DND-41 (cell line): ENCODE measurements around the gene COMMD9.

Experiments
- ATAC-seq: fragments of 200-7000 bp; cut with Tn5 transposase; 3 replicates; pipeline ENCODE4 v1.9.1; 2021; ENCODE audit warnings: low read depth; ENCODE audit not compliant: insufficient read depth
- DNase-seq: peaks from one replicate; pipeline ENCODE4 v3.0.0-alpha.2; 2020
- H2AFZ ChIP-seq: 2 replicates; pipeline ENCODE4 v1.6.0; 2012; ENCODE audit warnings: low read depth, low read length
- H3K27ac ChIP-seq: 2 replicates; pipeline ENCODE4 v1.5.1; 2012; ENCODE audit warnings: low read length, inconsistent platforms
- H3K27me3 ChIP-seq: fragments of 200-600 bp; sonication (generic); 2 replicates; pipeline ENCODE4 v1.6.0; 2012; ENCODE audit warnings: low read length, mild to moderate bottlenecking, inconsistent platforms; ENCODE audit not compliant: insufficient read depth, poor library complexity
- H3K36me3 ChIP-seq: 2 replicates; pipeline ENCODE4 v1.5.1; 2012; ENCODE audit warnings: low read length, inconsistent platforms; ENCODE audit not compliant: insufficient read depth
- H3K4me1 ChIP-seq: 2 replicates; pipeline ENCODE4 v1.5.1; 2012; ENCODE audit warnings: mild to moderate bottlenecking, low read length; ENCODE audit not compliant: insufficient read depth
- H3K4me2 ChIP-seq: 2 replicates; pipeline ENCODE4 v1.6.0; 2012; ENCODE audit warnings: mild to moderate bottlenecking, moderate library complexity, low read length, inconsistent platforms; ENCODE audit not compliant: insufficient read depth
- H3K4me3 ChIP-seq, 2 experiments: fragments of 200-600 bp in 1 of 2; shearing (Covaris generic) in 1 of 2; 2 replicates each; pipeline ENCODE4 v1.5.1; 2012 to 2016; ENCODE audit warnings: inconsistent platforms in 2 of 2, low read length in 2 of 2, mild to moderate bottlenecking in 2 of 2, low read depth in 1 of 2, moderate library complexity in 1 of 2
- H3K79me2 ChIP-seq: 2 replicates; pipeline ENCODE4 v1.6.0; 2012; ENCODE audit warnings: low read length, inconsistent platforms; ENCODE audit not compliant: insufficient read depth
- H3K9ac ChIP-seq: 2 replicates; pipeline ENCODE4 v1.6.0; 2012; ENCODE audit warnings: low read depth, mild to moderate bottlenecking, inconsistent platforms, low read length, moderate library complexity
- H3K9me3 ChIP-seq: 2 replicates; pipeline ENCODE4 v1.5.1; 2012; ENCODE audit warnings: low read length, moderate library complexity, mild to moderate bottlenecking, inconsistent platforms; ENCODE audit not compliant: insufficient read depth, severe bottlenecking
- H4K20me1 ChIP-seq: 2 replicates; pipeline ENCODE4 v1.6.0; 2012; ENCODE audit warnings: low read length; ENCODE audit not compliant: insufficient read depth
- CTCF ChIP-seq: IDR thresholded peaks from 2 replicates; pipeline ENCODE4 v1.5.1; 2012; ENCODE audit warnings: borderline replicate concordance, low read length, moderate library complexity, mild to moderate bottlenecking; ENCODE audit not compliant: poor library complexity, severe bottlenecking; ENCODE audit errors: extremely low read depth
- EZH2 ChIP-seq: IDR thresholded peaks from 3 replicates; pipeline ENCODE4 v1.6.1; 2012; ENCODE audit warnings: borderline replicate concordance, low read depth, mild to moderate bottlenecking, moderate library complexity, low read length, inconsistent platforms; ENCODE audit not compliant: severe bottlenecking

The COMMD9 gene

GRCh38 chr11:36268337-36268985 is 20.8 kb downstream of the COMMD9 start:
- no peak overlapping the region for H2AFZ ChIP-seq
- H3K4me2 ChIP-seq: no peak overlapping the region
- ATAC-seq: no peak
- TF ChIP-seq CTCF (no peak), EZH2 (no peak)
- no peaks in the 10 kb centered on the region for H3K79me2 ChIP-seq
- H3K4me1 ChIP-seq: no peaks in the 10 kb centered on the region
- H4K20me1 ChIP-seq: no peaks in the 10 kb centered on the region
- no peak overlapping the region for H3K9ac ChIP-seq
- H3K27ac ChIP-seq: no peak overlapping the region
- H3K36me3 ChIP-seq: peaks cover 19% of the 10 kb centered on the region; the same call in 1 of the 2 replicates
- H3K4me3 ChIP-seq: no peak overlapping the region
- DNase-seq: no peak
- H3K27me3 ChIP-seq: no peaks in the 10 kb centered on the region
- H3K9me3 ChIP-seq: no peaks in the 10 kb centered on the region

GRCh38 chr11:36266767-36267166 is 22.5 kb downstream of the COMMD9 start:
- Histone ChIP-seq H3K4me2 (no peak overlapping the region), H2AFZ (no peak overlapping the region), H3K36me3 (0 out of 2 replicates have a peak, but pooled peaks cover 5% of the 10 kb centered on the region), H3K4me1 (no peaks in the 10 kb centered on the region), H3K9ac (no peak overlapping the region), H3K79me2 (no peaks in the 10 kb centered on the region), H3K27ac (no peak overlapping the region), H3K4me3 (no peak overlapping the region), H4K20me1 (no peaks in the 10 kb centered on the region), H3K27me3 (no peaks in the 10 kb centered on the region), H3K9me3 (no peaks in the 10 kb centered on the region)
- DNase-seq (no peak), ATAC-seq (no peak)
- TF ChIP-seq EZH2 (no peak), CTCF (no peak)

- DNase-seq: peak; percentile 54
Observed at GRCh38 chr11:36265793-36266628, 23.2 kb downstream of the COMMD9 start.

More at GRCh38 chr11:36265793-36266628, 23.2 kb downstream of the COMMD9 start:
- Histone ChIP-seq H3K4me2 (no peak overlapping the region), H3K9ac (no peak overlapping the region), H3K27ac (no peak overlapping the region), H3K79me2 (no peaks in the 10 kb centered on the region), H3K27me3 (no peaks in the 10 kb centered on the region), H3K9me3 (no peaks in the 10 kb centered on the region), H2AFZ (no peak overlapping the region), H3K36me3 (no peaks in the 10 kb centered on the region), H3K4me3 (no peak overlapping the region), H3K4me1 (no peaks in the 10 kb centered on the region), H4K20me1 (no peaks in the 10 kb centered on the region)
- TF ChIP-seq CTCF (peak; percentile 93), EZH2 (no peak)
- ATAC-seq: peak; percentile 81
